IPS-15b (cell line): ENCODE results near the gene CAMSAP2.

Source experiments
- H3K27me3 ChIP-seq: one replicate; pipeline ENCODE4 v1.6.1; 2013; ENCODE audit warnings: low read length; ENCODE audit not compliant: control insufficient read depth, insufficient read depth
- H3K36me3 ChIP-seq: one replicate; pipeline ENCODE4 v1.6.1; 2013; ENCODE audit warnings: low read length; ENCODE audit not compliant: control insufficient read depth, insufficient read depth
- H3K4me1 ChIP-seq: one replicate; pipeline ENCODE4 v1.6.1; 2013; ENCODE audit warnings: mild to moderate bottlenecking, low read length; ENCODE audit not compliant: control insufficient read depth, insufficient read depth
- H3K4me3 ChIP-seq: one replicate; pipeline ENCODE4 v1.5.1; 2013; ENCODE audit warnings: low read depth, low read length
- H3K9ac ChIP-seq: one replicate; pipeline ENCODE4 v1.6.1; 2013; ENCODE audit warnings: low read depth, mild to moderate bottlenecking, low read length
- H3K9me3 ChIP-seq: one replicate; pipeline ENCODE4 v1.6.1; 2013; ENCODE audit warnings: mild to moderate bottlenecking, low read length; ENCODE audit not compliant: control insufficient read depth, insufficient read depth

Gene CAMSAP2

DNA sequence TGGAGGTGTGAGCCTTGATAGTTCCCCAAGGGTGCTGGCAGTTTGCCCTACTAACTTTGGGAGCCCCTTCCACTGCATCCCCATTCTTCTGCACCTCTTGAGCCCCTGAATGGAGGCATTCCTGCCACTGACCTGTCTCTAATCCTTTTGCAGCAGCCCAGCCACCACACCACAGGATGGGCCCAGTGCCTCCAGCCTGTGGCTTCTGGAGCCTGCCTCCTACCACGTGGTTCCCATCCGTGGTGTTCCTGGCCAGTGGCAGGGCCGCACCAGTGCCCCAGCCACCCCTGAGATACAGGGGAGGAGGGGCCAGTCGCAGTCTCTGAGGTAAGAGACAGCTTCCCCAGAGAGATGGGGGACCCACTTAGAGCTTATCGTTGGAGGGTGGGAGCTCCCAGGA lies 170.4 kb downstream of the CAMSAP2 start:
- H3K36me3 ChIP-seq = peaks cover 50% of the 10 kb centered on the region
- no peak overlapping the region for H3K4me3 ChIP-seq
- H3K4me1 ChIP-seq = no peaks in the 10 kb centered on the region
- H3K9ac ChIP-seq = no peak overlapping the region
- no peaks in the 10 kb centered on the region for H3K27me3 ChIP-seq
- no peaks in the 10 kb centered on the region for H3K9me3 ChIP-seq

DNA sequence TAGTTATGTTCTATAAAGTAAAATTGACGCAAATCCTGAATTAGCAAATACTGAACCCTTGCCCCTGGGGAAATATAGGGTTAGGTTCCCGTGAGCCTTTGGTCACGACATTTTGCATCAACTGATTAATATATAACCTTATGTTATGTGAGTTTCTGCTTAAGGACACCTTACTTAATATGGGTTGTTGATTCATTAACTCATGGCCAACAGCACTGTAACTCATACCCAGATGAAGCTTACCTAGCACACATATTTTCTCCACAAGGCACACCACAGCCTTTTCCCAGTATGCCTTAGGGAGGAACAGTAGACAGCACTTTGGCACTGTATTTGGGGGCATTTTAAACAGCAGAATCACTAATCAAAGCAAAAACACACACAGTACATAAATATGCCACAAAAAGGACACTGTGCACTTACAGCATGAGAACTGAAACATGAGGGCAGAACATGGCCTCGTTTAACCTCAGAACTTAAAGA lies 171.1 kb downstream of the CAMSAP2 start:
- H3K9ac ChIP-seq = no peak overlapping the region
- peaks cover 50% of the 10 kb centered on the region for H3K36me3 ChIP-seq

More for the DNA sequence above, 171.1 kb downstream of the CAMSAP2 start:
- H3K9me3 ChIP-seq = no peaks in the 10 kb centered on the region
- no peaks in the 10 kb centered on the region for H3K4me1 ChIP-seq
- no peak overlapping the region for H3K4me3 ChIP-seq
- no peaks in the 10 kb centered on the region for H3K27me3 ChIP-seq
